HT-29 (cell line): ENCODE measurements around the gene TRIM46. TPM values are rescaled to one million over a fixed set of nuclear protein-coding genes. Genes with fewer than 3 reads are reported as not detected.
A peak's percentile ranks its signal among the peaks of the same experiment; 100 is the strongest.
"Not testable (repeated sequence)": the region's sequence is repeated elsewhere in the genome, so short reads cannot be mapped to it uniquely, and the experiment has no call there.

Experiments used
- DNase-seq: peaks from one replicate; pipeline ENCODE4 v3.0.0-alpha.2; 2015; ENCODE audit warnings: low spot score
- total RNA-seq: library from RNA; depleted of rRNA; stranded (reverse); fragments of >200 nt; shearing (Covaris generic); gene quantifications from 2 replicates; pipeline ENCODE4 v1.2.3, GENCODE V29; 2014

The TRIM46 gene
- total RNA-seq, 1 experiment from 2014 or later, result not detected

GRCh38 chr1:155205035-155205434, 31.4 kb downstream of the TRIM46 start:
- DNase-seq, result no peak

- DNase-seq, result no peak
Measured at GRCh38 chr1:155205969-155206593, 32.4 kb downstream of the TRIM46 start.

GRCh38 chr1:155206891-155207805, 33.5 kb downstream of the TRIM46 start:
- DNase-seq, result peak; percentile 94

- DNase-seq, result no peak
Measured at GRCh38 chr1:155207806-155208540, 34.3 kb downstream of the TRIM46 start, which contains the start of gene THBS3. Gene THBS3 (minus strand): TSS chr1:155207897. CDS start chr1:155207876, 21 bp downstream.

GRCh38 chr1:155208541-155209311, 35.1 kb downstream of the TRIM46 start, which contains the start of gene MTX1:
Gene MTX1 (plus strand): TSS chr1:155208695. CDS start chr1:155208805, 110 bp downstream.
- peak; percentile 83 for DNase-seq

- DNase-seq, result no peak
Measured at GRCh38 chr1:155209312-155209721, 35.7 kb downstream of the TRIM46 start.

- DNase-seq, result no peak
Measured at GRCh38 chr1:155210314-155211104, 36.9 kb downstream of the TRIM46 start.

- DNase-seq, result not testable (repeated sequence)
Measured at GRCh38 chr1:155211381-155212050, 37.9 kb downstream of the TRIM46 start.

GRCh38 chr1:155212051-155212440, 38.4 kb downstream of the TRIM46 start:
- DNase-seq, result not testable (repeated sequence)

- DNase-seq, result not testable (repeated sequence)
Measured at GRCh38 chr1:155214702-155215101, 41.1 kb downstream of the TRIM46 start.

- peak; percentile 37 for DNase-seq
Measured at GRCh38 chr1:155218854-155219591, 45.4 kb downstream of the TRIM46 start.

- no peak for DNase-seq
Measured at GRCh38 chr1:155219592-155220031, 46.0 kb downstream of the TRIM46 start.

GRCh38 chr1:155220211-155220965, 46.7 kb downstream of the TRIM46 start:
- not testable (repeated sequence) for DNase-seq

GRCh38 chr1:155223047-155223446, 49.4 kb downstream of the TRIM46 start:
- DNase-seq, result no peak

- DNase-seq, result not testable (repeated sequence)
Measured at GRCh38 chr1:155225404-155225759, 51.7 kb downstream of the TRIM46 start.

GRCh38 chr1:155226188-155226909, 52.7 kb downstream of the TRIM46 start:
- peak; percentile 77 for DNase-seq

- peak; percentile 75 for DNase-seq
Measured at GRCh38 chr1:155226910-155227260, 53.2 kb downstream of the TRIM46 start.
